ENCODE measurements around the gene BCKDK. TPM values are rescaled to one million over a fixed set of nuclear protein-coding genes. Genes with fewer than 3 reads are reported as not detected.

The BCKDK gene
- polyA plus RNA-seq, 1 of the 3 experiments (the other 2 are of a cell fraction) = 73.2 TPM

- TF ChIP-seq, protein P1, sequence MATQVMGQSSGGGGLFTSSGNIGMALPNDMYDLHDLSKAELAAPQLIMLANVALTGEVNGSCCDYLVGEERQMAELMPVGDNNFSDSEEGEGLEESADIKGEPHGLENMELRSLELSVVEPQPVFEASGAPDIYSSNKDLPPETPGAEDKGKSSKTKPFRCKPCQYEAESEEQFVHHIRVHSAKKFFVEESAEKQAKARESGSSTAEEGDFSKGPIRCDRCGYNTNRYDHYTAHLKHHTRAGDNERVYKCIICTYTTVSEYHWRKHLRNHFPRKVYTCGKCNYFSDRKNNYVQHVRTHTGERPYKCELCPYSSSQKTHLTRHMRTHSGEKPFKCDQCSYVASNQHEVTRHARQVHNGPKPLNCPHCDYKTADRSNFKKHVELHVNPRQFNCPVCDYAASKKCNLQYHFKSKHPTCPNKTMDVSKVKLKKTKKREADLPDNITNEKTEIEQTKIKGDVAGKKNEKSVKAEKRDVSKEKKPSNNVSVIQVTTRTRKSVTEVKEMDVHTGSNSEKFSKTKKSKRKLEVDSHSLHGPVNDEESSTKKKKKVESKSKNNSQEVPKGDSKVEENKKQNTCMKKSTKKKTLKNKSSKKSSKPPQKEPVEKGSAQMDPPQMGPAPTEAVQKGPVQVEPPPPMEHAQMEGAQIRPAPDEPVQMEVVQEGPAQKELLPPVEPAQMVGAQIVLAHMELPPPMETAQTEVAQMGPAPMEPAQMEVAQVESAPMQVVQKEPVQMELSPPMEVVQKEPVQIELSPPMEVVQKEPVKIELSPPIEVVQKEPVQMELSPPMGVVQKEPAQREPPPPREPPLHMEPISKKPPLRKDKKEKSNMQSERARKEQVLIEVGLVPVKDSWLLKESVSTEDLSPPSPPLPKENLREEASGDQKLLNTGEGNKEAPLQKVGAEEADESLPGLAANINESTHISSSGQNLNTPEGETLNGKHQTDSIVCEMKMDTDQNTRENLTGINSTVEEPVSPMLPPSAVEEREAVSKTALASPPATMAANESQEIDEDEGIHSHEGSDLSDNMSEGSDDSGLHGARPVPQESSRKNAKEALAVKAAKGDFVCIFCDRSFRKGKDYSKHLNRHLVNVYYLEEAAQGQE (IDR thresholded peaks at IDR 0.05; ENCODE audit: low read depth, low read length) = no peak
Observed at GRCh38 chr16:31092330-31092729, 15.9 kb upstream of the BCKDK start (continued).

- peak overlapping the region; percentile 68 to 100 for H3K4me3 ChIP-seq (ENCODE audit: low read depth in 2 of 2, low read length in 1 of 2)
- no peaks in the 10 kb centered on the region for H3K9me2 ChIP-seq
- peaks cover 4 to 16% of the 10 kb centered on the region in 2 experiments; a peak in 2 of 4 replicates for H3K4me1 ChIP-seq (ENCODE audit: control insufficient read depth in 1 of 2, insufficient read depth in 2 of 2, low read depth in 1 of 2, low read length in 1 of 2)
- H3K27me3 ChIP-seq (ENCODE audit: insufficient read depth) = no peaks in the 10 kb centered on the region
- peak overlapping the region; percentile 100 for H3K4me2 ChIP-seq
- no peaks in the 10 kb centered on the region for H3K9me3 ChIP-seq
- H3K27ac ChIP-seq (ENCODE audit: low read depth in 2 of 2, low read length in 1 of 2) = peak overlapping the region; percentile 19 to 73; a peak in 3 of 4 replicates
- POLR2A ChIA-PET = interaction anchor here (0.9 to 1.8 kb wide), 8 partner anchors 7 to 349 kb away, joined by 3 to 11 read pairs (median 6); partner anchors contain the start of genes FUS, ZNF646, ZNF668 and ZNF843
- H3F3A ChIP-seq (replicated peaks; ENCODE audit: insufficient read depth) = no peaks in the 10 kb centered on the region
- peak overlapping the region; percentile 92 for H3K9ac ChIP-seq
- H3K36me3 ChIP-seq (replicated peaks in 1 of 2; ENCODE audit: control insufficient read depth in 1 of 2, insufficient read depth in 2 of 2, low read length in 1 of 2) = peaks cover 0 to 6% of the 10 kb centered on the region in 2 experiments
- DNase-seq = peak; percentile 87
- WGBS (ENCODE audit: low lambda C conversion rate) = 10% methylated on average over 11 of the region's 17 CpGs
- CTCF ChIA-PET = interaction anchor here (0.8 to 2.6 kb wide), 4 partner anchors 21 to 108 kb away, joined by 3 to 13 read pairs (median 3); partner anchors contain the start of gene HSD3B7
- H4K20me1 ChIP-seq (ENCODE audit: insufficient read depth) = peaks cover 7% of the 10 kb centered on the region; the same call in 1 of the 2 replicates
- TF ChIP-seq CHD2 (IDR thresholded peaks at IDR 0.05; ENCODE audit: low read length, partially characterized antibody) (peak; percentile 36), MXI1 (IDR thresholded peaks at IDR 0.05; ENCODE audit: low read depth, low read length) (peak; percentile 9; the same call in 1 of the 2 replicates), JUND (IDR thresholded peaks at IDR 0.05) (no peak), GABPA (IDR thresholded peaks at IDR 0.05; ENCODE audit: low read depth) (no peak)
- peaks cover 56% of the 10 kb centered on the region for H3K79me2 ChIP-seq (ENCODE audit: insufficient read depth)
- no peak overlapping the region for H2AFZ ChIP-seq (ENCODE audit: low read depth)
Observed at GRCh38 chr16:31093132-31093703, 15.0 kb upstream of the BCKDK start.

DNA sequence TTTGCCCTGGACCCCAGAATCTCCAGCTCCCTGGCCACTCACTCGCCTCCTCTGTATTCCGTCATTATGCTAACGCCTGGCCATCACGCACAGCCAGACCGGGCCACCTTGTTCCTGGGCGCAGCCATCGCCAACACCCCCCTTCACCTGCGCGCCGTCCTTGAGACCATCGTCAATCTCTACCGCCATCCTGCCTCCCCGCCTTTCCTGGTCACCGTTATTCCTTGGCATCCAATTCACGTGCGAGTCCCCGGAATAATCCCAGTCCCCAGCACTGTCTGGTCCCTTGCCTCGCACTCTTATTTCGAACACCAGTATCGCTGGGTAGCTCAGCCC lies 14.1 kb upstream of the BCKDK start:
- Histone ChIP-seq H3K36me3 (replicated peaks in 1 of 2; ENCODE audit: control insufficient read depth in 1 of 2, insufficient read depth in 2 of 2, low read length in 1 of 2) (peaks cover 0 to under 1% of the 10 kb centered on the region in 2 experiments), H2AFZ (ENCODE audit: low read depth) (peak overlapping the region; percentile 72; the same call in 1 of the 2 replicates)
- under 1% methylated on average over 16 of the region's 20 CpGs for WGBS (ENCODE audit: low lambda C conversion rate)

More for the DNA sequence above, 14.1 kb upstream of the BCKDK start:
- Histone ChIP-seq H3K4me2 (peak overlapping the region; percentile 100), H3K4me3 (ENCODE audit: low read depth in 2 of 2, low read length in 1 of 2) (peak overlapping the region; percentile 68 to 100), H3K4me1 (ENCODE audit: control insufficient read depth in 1 of 2, insufficient read depth in 2 of 2, low read depth in 1 of 2, low read length in 1 of 2) (peaks cover 4 to 16% of the 10 kb centered on the region in 2 experiments; a peak in 2 of 4 replicates), H4K20me1 (ENCODE audit: insufficient read depth) (peaks cover 7% of the 10 kb centered on the region; the same call in 1 of the 2 replicates), H3K9ac (peak overlapping the region; percentile 92), H3K27me3 (ENCODE audit: insufficient read depth) (no peaks in the 10 kb centered on the region), H3K9me3 (no peaks in the 10 kb centered on the region), H3K79me2 (ENCODE audit: insufficient read depth) (peaks cover 51% of the 10 kb centered on the region), H3F3A (replicated peaks; ENCODE audit: insufficient read depth) (no peaks in the 10 kb centered on the region), H3K27ac (ENCODE audit: low read depth in 2 of 2, low read length in 1 of 2) (peak overlapping the region; percentile 73 to 78), H3K9me2 (no peaks in the 10 kb centered on the region)
- ChIA-PET CTCF (interaction anchor here (0.8 to 2.6 kb wide), 2 partner anchors 22 to 49 kb away, joined by 3 to 13 read pairs; no protein-coding TSS in a partner anchor), POLR2A (interaction anchor here (0.9 to 1.8 kb wide), 6 partner anchors 8 to 349 kb away, joined by 3 to 10 read pairs (median 6); partner anchors contain the start of genes FUS, KAT8 and ZNF843)
- TF ChIP-seq TAF1 (IDR thresholded peaks at IDR 0.05; ENCODE audit: borderline replicate concordance, low read depth, low read length) (no peak), RCOR1 (IDR thresholded peaks at IDR 0.05; ENCODE audit: low read length) (no peak), GATA2 (CRISPR knock-in tag; IDR thresholded peaks at IDR 0.05) (no peak)
- peak; percentile 65 for DNase-seq
